ENCODE data around the gene TIAM1.

DNA sequence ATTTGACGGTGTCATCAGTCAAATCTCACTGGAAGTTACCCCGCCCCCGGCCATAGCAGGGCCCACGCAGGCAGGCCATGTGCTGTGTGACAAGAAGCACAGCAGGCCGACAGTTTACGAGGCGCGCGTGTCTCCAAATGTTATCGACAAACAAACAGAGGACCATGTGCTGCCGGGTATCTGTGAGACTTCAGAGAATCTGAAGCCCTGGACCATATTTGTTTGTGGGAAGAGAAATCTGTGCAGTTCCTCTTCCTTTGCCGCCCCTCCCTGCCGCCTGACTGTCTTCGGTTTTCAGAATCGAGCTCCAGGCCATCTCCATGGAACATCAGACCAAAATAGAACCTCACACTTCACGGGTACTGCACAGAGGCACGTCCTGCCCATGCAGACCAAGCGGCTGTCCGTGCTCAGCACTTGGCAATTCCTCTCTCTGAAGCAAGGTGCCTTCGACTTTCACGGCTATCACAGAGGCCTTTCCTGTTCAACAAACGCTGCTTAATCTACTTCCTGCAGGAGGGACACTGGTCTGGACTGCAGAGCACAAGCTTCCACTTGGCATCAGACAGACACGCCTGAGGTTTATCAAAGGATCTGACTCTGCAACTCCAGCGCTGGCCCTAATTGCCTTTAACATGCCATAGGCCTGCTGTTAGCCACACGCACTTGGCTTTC is 170.0 kb downstream of the TIAM1 start:
- TF ChIP-seq, protein P1, sequence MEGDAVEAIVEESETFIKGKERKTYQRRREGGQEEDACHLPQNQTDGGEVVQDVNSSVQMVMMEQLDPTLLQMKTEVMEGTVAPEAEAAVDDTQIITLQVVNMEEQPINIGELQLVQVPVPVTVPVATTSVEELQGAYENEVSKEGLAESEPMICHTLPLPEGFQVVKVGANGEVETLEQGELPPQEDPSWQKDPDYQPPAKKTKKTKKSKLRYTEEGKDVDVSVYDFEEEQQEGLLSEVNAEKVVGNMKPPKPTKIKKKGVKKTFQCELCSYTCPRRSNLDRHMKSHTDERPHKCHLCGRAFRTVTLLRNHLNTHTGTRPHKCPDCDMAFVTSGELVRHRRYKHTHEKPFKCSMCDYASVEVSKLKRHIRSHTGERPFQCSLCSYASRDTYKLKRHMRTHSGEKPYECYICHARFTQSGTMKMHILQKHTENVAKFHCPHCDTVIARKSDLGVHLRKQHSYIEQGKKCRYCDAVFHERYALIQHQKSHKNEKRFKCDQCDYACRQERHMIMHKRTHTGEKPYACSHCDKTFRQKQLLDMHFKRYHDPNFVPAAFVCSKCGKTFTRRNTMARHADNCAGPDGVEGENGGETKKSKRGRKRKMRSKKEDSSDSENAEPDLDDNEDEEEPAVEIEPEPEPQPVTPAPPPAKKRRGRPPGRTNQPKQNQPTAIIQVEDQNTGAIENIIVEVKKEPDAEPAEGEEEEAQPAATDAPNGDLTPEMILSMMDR (IDR thresholded peaks at IDR 0.05) = no peak
- TF ChIP-seq POLR2A (IDR thresholded peaks at IDR 0.05) = no peak

Measured in heart left ventricle (tissue), 13 donors.